WI38 (cell line): ENCODE results near the gene AFF3.
"Not testable (repeated sequence)": the region's sequence is repeated elsewhere in the genome, so short reads cannot be mapped to it uniquely, and the experiment has no call there.

Experiments
- H3K4me3 ChIP-seq: 2 replicates; pipeline ENCODE4 v1.5.1; 2011; ENCODE audit warnings: low read depth, mild to moderate bottlenecking, control low read depth, low read length
- TF ChIP-seq, protein P1 (sequence below): IDR thresholded peaks from 2 replicates; pipeline ENCODE4 v1.5.1; 2012; ENCODE audit warnings: low read depth, mild to moderate bottlenecking, control low read depth, low read length

The AFF3 gene

DNA sequence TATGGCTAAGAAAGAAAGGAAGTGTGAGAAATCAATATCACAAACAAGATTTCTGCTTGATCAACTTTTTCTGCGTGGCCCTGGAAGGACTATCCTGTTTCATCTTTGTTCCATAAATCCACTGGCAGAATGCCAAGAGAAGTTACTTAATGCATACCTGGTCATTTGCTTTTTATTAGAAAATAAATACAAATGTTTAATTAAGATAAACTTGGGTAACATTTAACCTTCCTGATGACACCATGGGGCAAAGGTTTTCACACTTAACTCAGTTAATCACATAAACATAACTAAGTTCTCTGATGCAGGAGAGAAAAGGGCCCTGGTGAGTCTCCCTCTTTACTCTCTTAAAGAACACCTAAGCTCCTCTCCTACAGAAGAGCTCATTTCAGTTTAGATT lies 203.3 kb downstream of the AFF3 start:
- TF ChIP-seq, protein P1, sequence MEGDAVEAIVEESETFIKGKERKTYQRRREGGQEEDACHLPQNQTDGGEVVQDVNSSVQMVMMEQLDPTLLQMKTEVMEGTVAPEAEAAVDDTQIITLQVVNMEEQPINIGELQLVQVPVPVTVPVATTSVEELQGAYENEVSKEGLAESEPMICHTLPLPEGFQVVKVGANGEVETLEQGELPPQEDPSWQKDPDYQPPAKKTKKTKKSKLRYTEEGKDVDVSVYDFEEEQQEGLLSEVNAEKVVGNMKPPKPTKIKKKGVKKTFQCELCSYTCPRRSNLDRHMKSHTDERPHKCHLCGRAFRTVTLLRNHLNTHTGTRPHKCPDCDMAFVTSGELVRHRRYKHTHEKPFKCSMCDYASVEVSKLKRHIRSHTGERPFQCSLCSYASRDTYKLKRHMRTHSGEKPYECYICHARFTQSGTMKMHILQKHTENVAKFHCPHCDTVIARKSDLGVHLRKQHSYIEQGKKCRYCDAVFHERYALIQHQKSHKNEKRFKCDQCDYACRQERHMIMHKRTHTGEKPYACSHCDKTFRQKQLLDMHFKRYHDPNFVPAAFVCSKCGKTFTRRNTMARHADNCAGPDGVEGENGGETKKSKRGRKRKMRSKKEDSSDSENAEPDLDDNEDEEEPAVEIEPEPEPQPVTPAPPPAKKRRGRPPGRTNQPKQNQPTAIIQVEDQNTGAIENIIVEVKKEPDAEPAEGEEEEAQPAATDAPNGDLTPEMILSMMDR = no peak
- no peak overlapping the region for H3K4me3 ChIP-seq

DNA sequence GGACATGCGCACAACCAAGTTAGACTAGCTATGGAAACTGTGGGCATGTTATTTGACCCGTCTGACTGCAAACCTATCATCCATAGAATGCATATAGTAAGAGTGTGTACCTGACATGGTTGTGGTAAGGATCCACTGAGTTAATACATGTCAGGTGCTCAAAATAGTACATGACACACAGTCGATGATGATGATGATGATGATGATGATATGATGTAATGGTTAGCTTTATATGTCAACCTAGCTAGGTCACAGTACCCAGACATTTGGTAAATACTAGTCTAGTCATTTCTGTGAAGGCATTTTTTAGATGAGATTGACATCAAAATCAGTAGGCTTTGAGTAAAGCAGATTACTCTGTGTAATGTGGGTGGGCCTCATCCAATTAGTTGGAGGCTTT lies 204.1 kb downstream of the AFF3 start:
- TF ChIP-seq, protein P1 = no peak
- no peak overlapping the region for H3K4me3 ChIP-seq

DNA sequence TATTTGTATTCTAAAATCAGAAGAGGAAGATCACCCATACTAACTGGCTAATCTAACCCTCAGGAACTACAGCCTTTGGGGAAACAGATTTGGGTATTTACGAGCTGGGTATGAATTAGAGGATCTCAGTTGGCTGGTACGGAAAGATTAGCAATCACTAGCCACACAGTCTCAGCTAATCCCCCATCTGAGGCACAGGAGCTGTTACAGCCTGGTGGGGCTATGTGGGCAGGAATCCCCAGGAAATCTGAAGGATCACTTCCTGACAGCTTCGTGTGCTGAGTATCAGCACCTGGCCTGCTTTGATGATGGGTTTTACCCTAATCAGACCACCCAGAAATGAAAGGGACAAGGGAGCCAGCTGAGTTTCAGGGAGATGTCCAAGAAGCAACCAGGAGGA lies 206.3 kb downstream of the AFF3 start:
- TF ChIP-seq, protein P1 = no peak
- no peak overlapping the region for H3K4me3 ChIP-seq

DNA sequence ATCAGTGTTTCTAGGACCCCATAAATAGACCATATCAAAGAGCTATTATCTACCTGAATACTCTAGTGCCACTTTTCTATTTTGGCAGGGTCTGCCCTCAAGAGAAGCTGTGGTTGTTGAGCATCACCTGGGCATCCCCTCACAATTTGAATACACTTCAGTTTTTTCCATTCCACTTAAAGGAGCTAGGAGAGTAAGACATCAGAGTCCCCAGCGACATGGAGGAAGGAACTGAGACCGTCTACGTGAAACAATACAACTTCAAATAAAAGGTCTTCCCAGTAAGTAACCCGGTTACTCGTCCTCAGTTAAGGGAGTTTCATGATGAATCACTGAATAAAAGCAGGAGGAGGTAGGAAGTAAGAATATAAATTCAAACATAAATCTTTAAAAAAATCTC lies 206.7 kb downstream of the AFF3 start:
- TF ChIP-seq, protein P1 = no peak
- H3K4me3 ChIP-seq = no peak overlapping the region

DNA sequence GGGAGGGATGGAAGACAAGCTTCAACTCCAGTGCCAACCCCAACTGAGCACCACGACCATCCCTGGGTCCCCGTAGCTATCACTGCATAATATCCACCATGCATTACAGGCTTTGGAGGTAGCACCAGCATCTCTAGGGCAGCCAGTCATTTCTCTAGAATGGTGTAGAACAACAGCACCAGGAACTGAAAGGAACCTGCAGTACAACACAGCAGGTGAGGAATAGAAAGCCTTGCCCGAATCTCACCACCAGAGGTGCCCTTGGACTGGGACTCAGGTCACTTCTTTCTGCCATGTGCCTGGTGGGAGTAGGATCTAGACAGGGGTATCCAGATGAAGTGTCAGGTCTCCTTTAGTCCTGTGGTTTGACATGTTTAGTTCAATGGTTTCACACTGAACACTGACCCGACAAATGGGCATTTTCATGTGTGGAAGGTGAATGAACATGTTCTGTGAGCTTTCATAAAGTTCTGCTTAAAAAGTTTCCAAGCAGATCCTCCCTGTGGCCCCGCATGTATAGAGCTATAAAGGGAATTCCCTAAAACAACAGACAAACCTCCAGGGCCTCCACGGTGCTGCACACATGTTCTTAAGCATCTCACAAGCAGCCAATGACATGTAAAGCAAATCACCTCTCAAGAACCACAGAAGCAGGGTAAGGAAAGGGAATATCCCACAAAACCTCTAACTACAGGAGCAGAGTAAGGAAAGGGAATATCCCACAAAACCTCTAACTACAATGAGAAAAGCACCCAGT lies 208.3 kb downstream of the AFF3 start:
- TF ChIP-seq, protein P1 = no peak

DNA sequence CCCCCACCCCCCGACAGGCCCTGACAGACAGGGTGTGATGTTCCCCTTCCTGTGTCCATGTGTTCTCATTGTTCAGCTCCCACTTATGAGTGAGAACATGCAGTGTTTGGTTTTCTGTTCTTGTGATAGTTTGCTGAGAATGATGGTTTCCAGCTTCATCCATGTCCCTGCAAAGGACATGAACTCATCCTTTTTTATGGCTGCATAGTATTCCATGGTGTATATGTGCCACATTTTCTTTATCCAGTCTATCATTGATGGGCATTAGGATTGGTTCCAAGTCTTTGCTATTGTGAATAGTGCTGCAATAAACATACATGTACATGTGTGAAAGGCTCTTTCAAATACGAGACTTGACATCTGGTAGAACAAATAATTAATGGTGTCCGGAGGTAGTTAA lies 208.9 kb downstream of the AFF3 start:
- H3K4me3 ChIP-seq = not testable (repeated sequence)

More for the DNA sequence above, 208.3 kb downstream of the AFF3 start:
- no peak overlapping the region for H3K4me3 ChIP-seq

DNA sequence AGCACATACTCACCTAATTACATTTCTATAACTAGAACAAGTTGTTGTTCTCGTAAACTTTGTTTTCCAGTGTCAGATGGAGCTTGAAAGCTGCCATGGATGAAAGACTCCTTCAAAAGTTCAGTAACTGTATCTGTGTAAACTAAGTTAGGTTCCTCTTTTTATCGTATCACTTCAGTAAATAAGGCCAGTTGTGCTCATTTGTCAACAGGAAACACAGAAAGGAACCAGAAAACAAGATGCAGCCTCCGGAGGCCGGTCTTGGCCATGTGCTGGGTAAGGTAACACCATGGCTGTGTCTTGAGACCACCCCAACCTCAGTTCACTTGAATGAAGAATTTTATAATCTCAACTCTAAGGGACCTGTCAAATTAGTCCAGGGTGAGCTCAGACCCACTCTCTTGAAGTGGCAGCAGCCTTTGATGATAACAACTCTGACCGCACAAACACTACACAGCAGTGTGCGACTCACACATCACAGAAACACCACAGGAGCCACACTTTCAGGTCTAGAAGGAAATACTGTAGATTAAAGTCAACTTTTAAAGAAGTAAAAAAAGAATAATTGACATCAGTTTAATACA lies 213.8 kb downstream of the AFF3 start:
- TF ChIP-seq, protein P1 = no peak
- H3K4me3 ChIP-seq = no peak overlapping the region

DNA sequence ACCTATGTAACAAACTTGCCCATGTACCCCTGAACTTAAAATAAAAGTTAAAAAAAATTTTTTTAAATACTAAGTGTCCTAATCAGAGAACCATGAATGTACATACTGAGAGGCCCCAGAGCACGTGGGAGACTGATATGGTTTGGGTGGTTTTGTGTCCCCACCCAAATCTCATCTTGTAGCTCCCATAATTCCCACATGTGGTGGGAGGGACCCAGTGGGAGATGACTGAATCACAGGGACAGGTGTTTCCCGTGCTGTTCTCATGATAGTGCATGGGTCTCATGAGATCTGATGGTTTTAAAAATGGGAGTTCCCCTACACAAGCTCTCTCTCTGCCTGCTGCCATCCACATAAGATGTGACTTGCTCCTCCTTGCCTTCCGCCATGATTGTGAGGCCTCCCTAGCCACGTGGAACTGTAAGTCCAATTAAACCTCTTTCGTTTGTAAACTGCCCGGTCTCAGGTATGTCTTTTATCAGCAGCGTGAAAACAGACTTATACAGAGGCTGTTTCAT lies 214.6 kb downstream of the AFF3 start:
- not testable (repeated sequence) for H3K4me3 ChIP-seq
